Upper lobe of right lung (tissue), 1 donor: ENCODE data around the gene RPL19. TPM values are rescaled to one million over a fixed set of nuclear protein-coding genes. Genes with fewer than 3 reads are reported as not detected.
"Not testable (repeated sequence)": the region's sequence is repeated elsewhere in the genome, so short reads cannot be mapped to it uniquely, and the experiment has no call there.

ENCODE experiments used
- ATAC-seq: fragments of 200-7000 bp; cut with Tn5 transposase; one replicate; pipeline ENCODE4 v1.9.1; 2020; ENCODE audit warnings: mild to moderate bottlenecking, moderate library complexity
- DNase-seq: peaks from one replicate; pipeline ENCODE4 v3.0.0-alpha.2; 2020
- H3K27ac ChIP-seq: fragments of 200-600 bp; one replicate; pipeline ENCODE4 v1.8.0; 2022
- H3K27me3 ChIP-seq: fragments of 200-600 bp; one replicate; pipeline ENCODE4 v1.8.0; 2022; ENCODE audit warnings: mild to moderate bottlenecking
- H3K36me3 ChIP-seq: fragments of 200-600 bp; one replicate; pipeline ENCODE4 v1.8.0; 2022
- H3K4me1 ChIP-seq: fragments of 200-600 bp; one replicate; pipeline ENCODE4 v1.8.0; 2022
- H3K4me3 ChIP-seq: fragments of 200-600 bp; one replicate; pipeline ENCODE4 v1.8.0; 2022; ENCODE audit warnings: mild to moderate bottlenecking
- H3K9me3 ChIP-seq: fragments of 200-600 bp; one replicate; pipeline ENCODE4 v1.8.0; 2022
- CTCF ChIP-seq: fragments of 200-600 bp; IDR thresholded peaks from one replicate; pipeline ENCODE4 v1.8.0; 2022; ENCODE audit warnings: antibody characterized with exemption
- intact Hi-C: fragments of 100-400 bp; cut with DNase I; formaldehyde crosslinking; loops from one replicate; pipeline ENCODE4 v1.11.0; 2022
- total RNA-seq: library from RNA; stranded (reverse); fragmentation: NEBNext Ultra II Directional; extraction: Animal tissue kit (Norgen Biotek cat#: 25700); gene quantifications from one replicate; pipeline ENCODE4 v1.2.1, GENCODE V29; 2021
- donor health status: DM: no; HTN: yes; CAD: no; lungs with severe emphysema.

Gene RPL19
- total RNA-seq, 1 donor from 2014 or later, result 1,449 TPM

- Histone ChIP-seq H3K9me3 (no peaks in the 10 kb centered on the region), H3K27me3 (no peaks in the 10 kb centered on the region), H3K4me1 (peaks cover 8% of the 10 kb centered on the region), H3K27ac (no peak overlapping the region), H3K4me3 (no peak overlapping the region), H3K36me3 (no peaks in the 10 kb centered on the region)
- intact Hi-C loops, result no loop called here
- ATAC-seq (peak; percentile 95), DNase-seq (peak; percentile 88)
- TF ChIP-seq CTCF, result peak; percentile 97
These were observed 44.8 kb downstream of the RPL19 start for GRCh38 chr17:39244600-39245570.

GRCh38 chr17:39246274-39246673 lies 46.2 kb downstream of the RPL19 start:
- intact Hi-C loops, result no loop called here
- H3K4me3 ChIP-seq, result no peak overlapping the region
- H3K27me3 ChIP-seq, result no peaks in the 10 kb centered on the region
- peaks cover 8% of the 10 kb centered on the region for H3K4me1 ChIP-seq
- no peaks in the 10 kb centered on the region for H3K36me3 ChIP-seq
- no peaks in the 10 kb centered on the region for H3K9me3 ChIP-seq
- no peak for DNase-seq
- TF ChIP-seq CTCF, result no peak
- no peak overlapping the region for H3K27ac ChIP-seq
- ATAC-seq, result no peak

- H3K9me3 ChIP-seq, H3K4me1 ChIP-seq, H3K4me3 ChIP-seq, H3K27ac ChIP-seq, intact Hi-C loops, DNase-seq, ATAC-seq, H3K27me3 ChIP-seq: not testable (repeated sequence)
- H3K36me3 ChIP-seq, result peaks cover 28% of the 10 kb centered on the region
These were observed 50.0 kb downstream of the RPL19 start for GRCh38 chr17:39250076-39250475.

GRCh38 chr17:39251997-39252396 lies 51.9 kb downstream of the RPL19 start:
- Histone ChIP-seq H3K9me3 (no peaks in the 10 kb centered on the region), H3K27ac (no peak overlapping the region), H3K4me1 (no peaks in the 10 kb centered on the region), H3K36me3 (peaks cover 45% of the 10 kb centered on the region), H3K27me3 (no peaks in the 10 kb centered on the region), H3K4me3 (no peak overlapping the region)
- ATAC-seq, result no peak
- DNase-seq, result no peak
- TF ChIP-seq CTCF, result no peak
- intact Hi-C loops, result no loop called here

- Histone ChIP-seq H3K9me3 (no peaks in the 10 kb centered on the region), H3K36me3 (peaks cover 54% of the 10 kb centered on the region), H3K4me1 (no peaks in the 10 kb centered on the region), H3K27me3 (no peaks in the 10 kb centered on the region), H3K4me3 (no peak overlapping the region), H3K27ac (no peak overlapping the region)
- no peak for DNase-seq
- TF ChIP-seq CTCF, result no peak
- intact Hi-C loops, result no loop called here
- no peak for ATAC-seq
These were observed 52.8 kb downstream of the RPL19 start for GRCh38 chr17:39252788-39253460.

Other genes with a start within 250 kb of the RPL19 start
- not detected for gene FBXO47, start 232.9 kb upstream of the RPL19 start, total RNA-seq
- 14.4 TPM for gene PLXDC1, start 48.6 kb upstream of the RPL19 start, total RNA-seq
- not detected for gene ARL5C, start 34.1 kb upstream of the RPL19 start, total RNA-seq
- 27.5 TPM for gene CACNB1, start 2.6 kb upstream of the RPL19 start, total RNA-seq
- gene STAC2, start 25.7 kb downstream of the RPL19 start, total RNA-seq, result 0.46 TPM
- 23.9 TPM for gene FBXL20, start 201.3 kb downstream of the RPL19 start, total RNA-seq